HEK293T (cell line): ENCODE measurements around the gene STK24.

Experiments
- CTCF ChIA-PET: fragments of 350-600 bp; formaldehyde crosslinking; extraction: SDS; loops from one replicate; lab custom pipeline; 2021; ENCODE audit warnings: antibody characterized with exemption, inconsistent platforms; lab: Yijun Ruan, JAX
- POLR2A ChIA-PET: fragments of 350-600 bp; formaldehyde crosslinking; extraction: SDS; loops from one replicate; lab custom pipeline; 2020; ENCODE audit warnings: antibody characterized with exemption, inconsistent platforms; lab: Yijun Ruan, JAX
- DNase-seq: peaks from one replicate; pipeline ENCODE4 v3.0.0; 2012; ENCODE audit warnings: mixed read lengths; ENCODE audit errors: extremely low spot score
- ARNT ChIP-seq: fragments of 450-650 bp; IDR thresholded peaks from 2 replicates; pipeline ENCODE4 v1.6.1; 2017; ENCODE audit warnings: mild to moderate bottlenecking
- BHLHE40 ChIP-seq: fragments of 450-650 bp; IDR thresholded peaks from 2 replicates; pipeline ENCODE4 v1.6.1; 2016; ENCODE audit warnings: mild to moderate bottlenecking, moderate library complexity, borderline replicate concordance
- CTBP1 ChIP-seq: fragments of 450-650 bp; IDR thresholded peaks from 2 replicates; pipeline ENCODE4 v1.6.1; 2016; ENCODE audit warnings: borderline replicate concordance
- ELF4 ChIP-seq: fragments of 450-650 bp; IDR thresholded peaks from 2 replicates; pipeline ENCODE4 v1.6.1; 2017; ENCODE audit warnings: antibody characterized with exemption
- FOXA1 ChIP-seq: fragments of 450-650 bp; IDR thresholded peaks from 2 replicates; pipeline ENCODE4 v1.6.1; 2016; ENCODE audit warnings: mild to moderate bottlenecking
- FOXK2 ChIP-seq: fragments of 450-650 bp; IDR thresholded peaks from 2 replicates; pipeline ENCODE4 v1.6.1; 2016; ENCODE audit warnings: mild to moderate bottlenecking
- FOXM1 ChIP-seq: fragments of 450-650 bp; IDR thresholded peaks from 2 replicates; pipeline ENCODE4 v1.6.1; 2017; ENCODE audit warnings: mild to moderate bottlenecking, borderline replicate concordance
- HDGF ChIP-seq: fragments of 450-650 bp; IDR thresholded peaks from 2 replicates; pipeline ENCODE4 v1.6.1; 2017; ENCODE audit warnings: antibody characterized with exemption, borderline replicate concordance
- L3MBTL2 ChIP-seq: fragments of 450-650 bp; conservative IDR thresholded peaks from 2 replicates; pipeline ENCODE4 v1.6.1; 2016; ENCODE audit warnings: mild to moderate bottlenecking
- LEF1 ChIP-seq: fragments of 450-650 bp; IDR thresholded peaks from 2 replicates; pipeline ENCODE4 v1.6.1; 2017; ENCODE audit warnings: mild to moderate bottlenecking, borderline replicate concordance
- NFRKB ChIP-seq: fragments of 450-650 bp; IDR thresholded peaks from 2 replicates; pipeline ENCODE4 v1.6.1; 2016; ENCODE audit warnings: mild to moderate bottlenecking, moderate library complexity
- PKNOX1 ChIP-seq: fragments of 450-650 bp; IDR thresholded peaks from 2 replicates; pipeline ENCODE4 v1.6.1; 2016
- SP1 ChIP-seq: fragments of 450-650 bp; IDR thresholded peaks from 2 replicates; pipeline ENCODE4 v1.6.1; 2017
- SUZ12 ChIP-seq: fragments of 450-650 bp; IDR thresholded peaks from 2 replicates; pipeline ENCODE4 v1.6.1; 2016; ENCODE audit warnings: mild to moderate bottlenecking
- TARDBP ChIP-seq: fragments of 450-650 bp; IDR thresholded peaks from 2 replicates; pipeline ENCODE4 v1.6.1; 2016
- ZNF384 ChIP-seq: fragments of 450-650 bp; IDR thresholded peaks from 2 replicates; pipeline ENCODE4 v1.6.1; 2016

The STK24 gene

GRCh38 chr13:98567140-98567539 is 9.8 kb downstream of the STK24 start:
- no peak for TF ChIP-seq FOXM1
- TF ChIP-seq ELF4 = no peak
- no peak for TF ChIP-seq ZNF384
- TF ChIP-seq SUZ12 = no peak
- no peak for TF ChIP-seq SP1
- no peak for TF ChIP-seq LEF1
- TF ChIP-seq BHLHE40 = no peak
- TF ChIP-seq FOXK2 = no peak
- no peak for TF ChIP-seq FOXA1
- TF ChIP-seq CTBP1 = no peak
- TF ChIP-seq L3MBTL2 = no peak
- no peak for TF ChIP-seq ARNT
- TF ChIP-seq PKNOX1 = no peak
- no peak for TF ChIP-seq HDGF
- TF ChIP-seq TARDBP = no peak
- TF ChIP-seq NFRKB = no peak
- no peak for DNase-seq
- POLR2A ChIA-PET = no interaction called here
- CTCF ChIA-PET = no interaction called here

- no peak for TF ChIP-seq NFRKB
- no peak for TF ChIP-seq TARDBP
- no peak for TF ChIP-seq HDGF
- no peak for TF ChIP-seq L3MBTL2
- TF ChIP-seq BHLHE40 = no peak
- TF ChIP-seq FOXK2 = no peak
- no peak for TF ChIP-seq FOXM1
- no peak for TF ChIP-seq SP1
- TF ChIP-seq ZNF384 = no peak
- no peak for TF ChIP-seq ELF4
- ChIA-PET POLR2A (interaction anchor here (1.5 kb wide), 1 partner anchor 9 kb away, joined by 3 read pairs; no protein-coding TSS in a partner anchor), CTCF (no interaction called here)
- no peak for DNase-seq
Measured at GRCh38 chr13:98565726-98566565, 11.0 kb downstream of the STK24 start.

GRCh38 chr13:98564204-98564603 is 12.7 kb downstream of the STK24 start:
- DNase-seq = no peak
- ChIA-PET CTCF (interaction anchor here (0.6 kb wide), 1 partner anchor 108 kb away, joined by 3 read pairs; no protein-coding TSS in a partner anchor), POLR2A (no interaction called here)
- TF ChIP-seq ARNT (no peak), ZNF384 (no peak), FOXK2 (no peak), L3MBTL2 (no peak), PKNOX1 (no peak), SP1 (no peak), HDGF (no peak), LEF1 (no peak), FOXM1 (no peak), ELF4 (no peak), TARDBP (no peak), CTBP1 (no peak)

- POLR2A ChIA-PET = no interaction called here
- DNase-seq = no peak
- TF ChIP-seq ELF4 (no peak), HDGF (no peak), FOXK2 (no peak), FOXM1 (no peak), SUZ12 (no peak), L3MBTL2 (no peak), ARNT (no peak), ZNF384 (no peak), PKNOX1 (no peak), LEF1 (no peak), BHLHE40 (no peak), FOXA1 (no peak), CTBP1 (no peak), SP1 (no peak), TARDBP (no peak), NFRKB (no peak)
- CTCF ChIA-PET = no interaction called here
Measured at GRCh38 chr13:98563071-98563470, 13.8 kb downstream of the STK24 start.

GRCh38 chr13:98559169-98559568 is 17.7 kb downstream of the STK24 start:
- ChIA-PET POLR2A (no interaction called here), CTCF (no interaction called here)
- no peak for DNase-seq
- TF ChIP-seq ARNT = no peak
- TF ChIP-seq SUZ12 = no peak
- TF ChIP-seq L3MBTL2 = no peak
- no peak for TF ChIP-seq TARDBP
- no peak for TF ChIP-seq SP1
- TF ChIP-seq FOXA1 = no peak
- no peak for TF ChIP-seq PKNOX1
- TF ChIP-seq FOXM1 = no peak
- TF ChIP-seq CTBP1 = no peak
- TF ChIP-seq ELF4 = no peak
- TF ChIP-seq HDGF = no peak
- no peak for TF ChIP-seq FOXK2
